ENCODE data around the gene AGAP9.
"Not testable (repeated sequence)": the region's sequence is repeated elsewhere in the genome, so short reads cannot be mapped to it uniquely, and the experiment has no call there.

The AGAP9 gene

DNA sequence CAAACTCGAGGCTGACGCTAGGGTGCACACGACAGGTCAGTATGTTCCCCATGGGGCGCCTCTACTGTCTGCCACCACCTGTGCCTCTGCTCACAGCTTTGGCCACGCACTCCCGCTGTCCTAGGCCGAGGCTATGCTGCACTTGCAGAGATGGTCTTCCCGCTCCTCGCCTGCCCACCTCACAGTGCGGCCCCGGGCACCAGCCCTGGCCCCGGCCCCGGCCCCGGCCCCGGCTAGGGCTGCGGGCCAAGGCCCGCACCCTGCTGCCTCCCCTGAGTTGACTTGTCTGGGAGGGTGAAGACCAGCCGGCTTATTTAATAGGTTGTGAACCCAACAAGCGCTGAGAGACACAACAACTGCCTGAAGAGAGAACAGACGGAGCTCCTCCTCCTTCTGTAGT lies at the start of gene AGAP9:
Gene AGAP9 (minus strand): TSS at position 164 of the 400 bp plus-strand sequence. CDS start 112 bp downstream, at position 52.
- not testable (repeated sequence) for H3K9me3 ChIP-seq (ENCODE audit: control insufficient read depth, low read depth, low read length); H3K4me1 ChIP-seq (ENCODE audit: control insufficient read depth, low read depth, low read length); H3K4me3 ChIP-seq (ENCODE audit: low read length); H3K27ac ChIP-seq (ENCODE audit: low read length); H3K27me3 ChIP-seq (ENCODE audit: control insufficient read depth, insufficient read depth, low read length); H3K9ac ChIP-seq (ENCODE audit: low read length); H3K36me3 ChIP-seq (ENCODE audit: control insufficient read depth, low read depth, low read length)

DNA sequence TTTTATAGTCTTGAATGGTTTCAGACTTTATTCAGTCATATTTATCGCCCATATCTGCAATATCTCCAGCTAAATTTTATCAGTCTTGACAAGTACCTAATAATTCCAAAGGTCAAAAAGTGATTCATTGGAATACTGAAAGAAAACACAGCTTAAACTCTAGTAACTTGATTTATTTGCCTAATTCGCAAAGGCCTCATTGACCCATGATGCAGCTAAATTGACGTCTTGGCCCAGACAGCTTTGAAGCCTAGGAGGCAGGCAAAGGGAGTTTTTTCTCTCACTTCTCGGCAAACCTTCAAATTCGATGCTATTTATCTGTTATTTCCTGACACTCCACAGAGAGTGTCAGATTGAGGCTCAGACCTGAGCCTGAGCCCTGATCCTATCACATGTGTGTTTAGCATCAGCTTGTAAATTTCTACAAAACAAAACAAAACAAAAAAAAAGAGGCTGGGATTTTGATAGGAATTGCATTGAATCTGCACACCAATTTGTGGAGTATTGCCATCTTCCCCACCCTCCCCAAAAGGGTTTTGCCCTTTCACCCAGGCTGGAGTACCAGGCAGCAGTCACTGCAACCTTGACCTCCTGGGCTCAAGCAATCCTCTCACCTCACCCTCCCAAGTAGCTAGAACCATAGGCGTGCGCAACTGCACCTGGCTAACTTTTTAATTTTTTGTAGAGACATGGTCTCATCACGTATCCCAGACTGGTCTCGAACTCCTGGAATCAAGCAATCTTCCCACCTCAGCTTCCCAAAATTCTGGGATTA lies 47.9 kb upstream of the AGAP9 start:
- H3K27me3 ChIP-seq (ENCODE audit: control insufficient read depth, insufficient read depth, low read length); H3K4me3 ChIP-seq (ENCODE audit: low read length); H3K9ac ChIP-seq (ENCODE audit: low read length); H3K27ac ChIP-seq (ENCODE audit: low read length); H3K9me3 ChIP-seq (ENCODE audit: control insufficient read depth, low read depth, low read length); H3K4me1 ChIP-seq (ENCODE audit: control insufficient read depth, low read depth, low read length); H3K36me3 ChIP-seq (ENCODE audit: control insufficient read depth, low read depth, low read length): not testable (repeated sequence)

DNA sequence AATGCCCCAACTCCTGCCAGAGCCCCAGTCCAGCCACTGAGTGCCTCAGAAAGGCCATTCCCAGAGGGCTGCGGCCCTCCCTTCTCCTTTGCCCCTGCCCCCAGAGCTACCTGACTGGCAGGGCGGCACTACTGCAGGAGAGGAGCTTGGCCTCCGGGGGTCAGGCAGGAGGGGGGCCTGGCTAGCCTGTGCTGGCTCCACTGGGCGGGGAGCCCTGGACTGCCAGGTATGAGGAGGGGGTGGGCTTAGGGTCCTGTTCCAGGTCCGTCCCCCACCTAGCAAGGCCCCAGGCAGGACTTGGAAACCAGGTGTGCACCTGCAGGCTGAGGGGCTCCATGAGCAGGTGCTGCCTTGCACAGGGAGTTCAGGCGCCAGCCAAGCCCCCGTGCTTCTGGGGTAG lies 43.3 kb upstream of the AGAP9 start:
- not testable (repeated sequence) for H3K9me3 ChIP-seq (ENCODE audit: control insufficient read depth, low read depth, low read length)

DNA sequence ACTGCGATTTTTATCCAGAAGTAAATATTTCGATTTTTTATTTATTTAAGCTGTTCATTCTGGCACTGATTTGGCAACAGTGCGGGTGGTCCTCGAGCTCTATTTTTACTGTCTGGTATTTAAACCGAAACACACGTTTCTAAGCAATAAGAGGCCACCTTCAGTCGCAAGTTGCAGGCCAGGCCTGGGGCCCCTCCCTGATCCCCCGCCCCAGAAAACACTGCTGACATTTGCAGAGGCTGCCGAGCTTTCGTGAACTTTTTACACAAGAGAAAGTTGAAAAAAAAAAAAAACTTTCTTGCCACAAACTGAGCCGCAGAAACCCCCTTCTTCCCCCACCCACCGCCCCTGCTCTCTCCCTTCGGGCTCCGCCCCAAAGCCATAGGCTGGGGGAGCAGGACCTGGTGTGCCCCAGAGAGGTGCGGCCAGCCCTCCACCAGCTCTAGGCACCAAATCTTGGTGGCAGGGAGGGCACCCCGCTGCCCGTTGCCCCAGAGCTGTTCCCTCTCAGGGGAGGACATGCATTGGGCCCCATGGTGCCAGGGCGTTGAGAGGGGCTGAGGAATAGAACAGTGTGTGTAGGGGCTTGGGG lies 42.8 kb upstream of the AGAP9 start:
- not testable (repeated sequence) for H3K27ac ChIP-seq (ENCODE audit: low read length); H3K9ac ChIP-seq (ENCODE audit: low read length); H3K4me1 ChIP-seq (ENCODE audit: control insufficient read depth, low read depth, low read length); H3K9me3 ChIP-seq (ENCODE audit: control insufficient read depth, low read depth, low read length); H3K4me3 ChIP-seq (ENCODE audit: low read length); H3K27me3 ChIP-seq (ENCODE audit: control insufficient read depth, insufficient read depth, low read length); H3K36me3 ChIP-seq (ENCODE audit: control insufficient read depth, low read depth, low read length)

More for the DNA sequence above, 43.3 kb upstream of the AGAP9 start:
- not testable (repeated sequence) for H3K27ac ChIP-seq (ENCODE audit: low read length); H3K36me3 ChIP-seq (ENCODE audit: control insufficient read depth, low read depth, low read length); H3K27me3 ChIP-seq (ENCODE audit: control insufficient read depth, insufficient read depth, low read length); H3K4me1 ChIP-seq (ENCODE audit: control insufficient read depth, low read depth, low read length); H3K9ac ChIP-seq (ENCODE audit: low read length); H3K4me3 ChIP-seq (ENCODE audit: low read length)

DNA sequence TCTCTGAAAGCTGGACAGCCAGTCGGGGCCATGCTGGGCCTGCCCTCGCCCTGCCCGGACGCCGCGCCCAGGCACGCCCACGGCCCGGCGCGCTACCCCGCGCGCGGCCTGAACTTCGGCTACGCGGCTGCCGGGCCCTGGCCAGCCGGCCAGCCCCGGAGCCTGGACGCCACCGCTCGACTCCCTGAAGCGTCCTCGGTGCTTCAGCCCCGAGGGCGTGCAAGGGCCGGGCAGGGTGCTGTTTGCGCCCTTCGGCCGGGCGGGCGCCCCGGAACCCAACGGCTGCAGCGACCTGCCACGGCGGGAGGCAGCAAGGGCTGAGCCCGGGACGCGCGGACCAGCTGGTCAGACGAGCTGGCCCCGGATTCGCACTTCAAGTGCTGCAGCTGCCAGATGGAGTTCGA lies 42.1 kb upstream of the AGAP9 start:
- H3K36me3 ChIP-seq (ENCODE audit: control insufficient read depth, low read depth, low read length); H3K27ac ChIP-seq (ENCODE audit: low read length); H3K9ac ChIP-seq (ENCODE audit: low read length); H3K4me3 ChIP-seq (ENCODE audit: low read length); H3K9me3 ChIP-seq (ENCODE audit: control insufficient read depth, low read depth, low read length); H3K4me1 ChIP-seq (ENCODE audit: control insufficient read depth, low read depth, low read length); H3K27me3 ChIP-seq (ENCODE audit: control insufficient read depth, insufficient read depth, low read length): not testable (repeated sequence)

DNA sequence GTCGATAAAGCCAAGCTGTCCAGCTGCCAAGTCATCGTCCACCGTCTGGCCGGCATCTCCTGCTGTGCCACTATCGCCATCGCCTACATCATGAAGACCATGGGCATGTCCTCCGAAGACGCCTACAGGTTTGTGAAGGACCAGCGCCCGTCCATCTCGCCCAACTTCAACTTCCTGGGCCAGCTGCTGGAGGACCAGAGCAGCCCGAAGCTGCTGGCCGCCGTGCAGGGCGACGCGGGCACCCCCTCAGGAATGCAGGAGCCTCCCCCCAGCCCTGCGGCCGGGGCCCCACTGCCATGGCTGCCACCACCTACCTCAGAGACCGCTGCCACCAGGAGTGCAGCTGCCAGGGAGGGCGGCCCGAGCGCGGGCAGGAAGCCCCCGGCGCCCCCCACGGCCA lies 41.5 kb upstream of the AGAP9 start:
- not testable (repeated sequence) for H3K4me1 ChIP-seq (ENCODE audit: control insufficient read depth, low read depth, low read length); H3K9me3 ChIP-seq (ENCODE audit: control insufficient read depth, low read depth, low read length); H3K36me3 ChIP-seq (ENCODE audit: control insufficient read depth, low read depth, low read length); H3K9ac ChIP-seq (ENCODE audit: low read length); H3K27ac ChIP-seq (ENCODE audit: low read length); H3K4me3 ChIP-seq (ENCODE audit: low read length); H3K27me3 ChIP-seq (ENCODE audit: control insufficient read depth, insufficient read depth, low read length)

DNA sequence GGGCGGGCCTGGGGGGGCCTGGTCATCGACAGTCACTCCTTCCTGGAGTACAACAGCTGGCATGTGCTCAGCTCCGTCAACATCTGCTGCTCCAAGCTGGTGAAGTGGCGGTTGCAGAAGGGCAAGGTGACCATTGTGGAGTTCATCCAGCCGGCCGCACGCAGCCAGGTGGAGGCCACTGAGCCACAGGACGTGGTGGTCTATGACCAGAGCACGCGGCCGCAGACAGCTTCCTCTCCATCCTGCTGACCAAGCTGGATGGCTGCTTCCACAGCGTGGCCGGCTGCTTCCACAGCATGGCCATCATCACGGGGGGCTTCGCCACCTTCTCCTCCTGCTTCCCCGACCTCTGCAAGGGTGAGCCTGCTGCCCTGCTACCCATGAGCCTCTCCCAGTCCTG lies 40.9 kb upstream of the AGAP9 start:
- not testable (repeated sequence) for H3K27me3 ChIP-seq (ENCODE audit: control insufficient read depth, insufficient read depth, low read length); H3K4me1 ChIP-seq (ENCODE audit: control insufficient read depth, low read depth, low read length); H3K27ac ChIP-seq (ENCODE audit: low read length); H3K9me3 ChIP-seq (ENCODE audit: control insufficient read depth, low read depth, low read length); H3K9ac ChIP-seq (ENCODE audit: low read length); H3K4me3 ChIP-seq (ENCODE audit: low read length); H3K36me3 ChIP-seq (ENCODE audit: control insufficient read depth, low read depth, low read length)

DNA sequence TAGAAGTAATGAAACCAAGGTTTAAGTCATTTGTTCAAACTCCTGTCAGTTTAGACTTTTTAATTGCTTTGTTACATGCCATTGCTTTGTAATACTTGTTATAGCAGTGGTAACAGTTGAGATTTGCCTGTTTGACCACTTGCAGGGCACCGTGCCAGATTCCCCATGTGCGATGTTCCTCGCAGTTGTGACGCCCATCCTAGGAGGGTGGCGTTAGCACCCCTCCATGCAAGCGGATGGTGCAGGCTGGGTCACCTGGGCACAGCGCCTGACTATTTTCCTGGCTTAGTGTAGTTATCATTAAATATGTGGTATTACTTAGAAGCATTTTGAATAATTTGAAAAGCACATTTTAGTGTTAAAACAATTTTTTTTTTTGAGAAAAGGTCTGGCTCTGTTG lies 37.0 kb upstream of the AGAP9 start:
- not testable (repeated sequence) for H3K27me3 ChIP-seq (ENCODE audit: control insufficient read depth, insufficient read depth, low read length); H3K9ac ChIP-seq (ENCODE audit: low read length); H3K4me3 ChIP-seq (ENCODE audit: low read length); H3K4me1 ChIP-seq (ENCODE audit: control insufficient read depth, low read depth, low read length); H3K36me3 ChIP-seq (ENCODE audit: control insufficient read depth, low read depth, low read length); H3K27ac ChIP-seq (ENCODE audit: low read length); H3K9me3 ChIP-seq (ENCODE audit: control insufficient read depth, low read depth, low read length)

DNA sequence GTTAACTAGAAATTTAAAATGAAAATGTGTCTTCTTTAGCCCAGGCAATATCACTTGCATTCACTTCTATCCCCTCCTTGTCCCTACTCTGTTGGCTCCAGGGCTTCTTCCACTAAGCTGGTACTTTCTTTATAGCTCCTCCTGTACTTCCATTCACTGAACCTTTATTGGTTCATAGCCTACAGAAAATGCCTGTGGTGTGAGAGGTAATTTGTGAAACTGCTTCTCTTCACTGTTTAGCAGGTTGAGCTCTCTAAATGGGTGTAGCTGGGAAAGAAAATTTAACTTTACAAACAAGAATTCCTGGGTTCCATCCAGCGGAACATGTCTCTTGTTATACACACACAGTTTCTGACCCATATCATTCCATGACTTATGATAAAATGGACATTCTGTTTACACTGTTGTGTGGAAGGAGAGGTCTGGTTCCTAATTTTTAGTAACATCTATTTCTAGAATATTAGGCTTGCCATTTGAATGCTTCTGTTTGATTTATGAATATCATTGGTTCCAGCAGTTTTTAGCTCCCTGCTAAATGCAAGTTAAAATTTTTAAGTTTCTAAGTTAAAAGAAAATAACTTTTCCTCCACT lies 36.4 kb upstream of the AGAP9 start:
- H3K4me3 ChIP-seq (ENCODE audit: low read length); H3K9ac ChIP-seq (ENCODE audit: low read length); H3K9me3 ChIP-seq (ENCODE audit: control insufficient read depth, low read depth, low read length); H3K27ac ChIP-seq (ENCODE audit: low read length); H3K4me1 ChIP-seq (ENCODE audit: control insufficient read depth, low read depth, low read length); H3K36me3 ChIP-seq (ENCODE audit: control insufficient read depth, low read depth, low read length); H3K27me3 ChIP-seq (ENCODE audit: control insufficient read depth, insufficient read depth, low read length): not testable (repeated sequence)

DNA sequence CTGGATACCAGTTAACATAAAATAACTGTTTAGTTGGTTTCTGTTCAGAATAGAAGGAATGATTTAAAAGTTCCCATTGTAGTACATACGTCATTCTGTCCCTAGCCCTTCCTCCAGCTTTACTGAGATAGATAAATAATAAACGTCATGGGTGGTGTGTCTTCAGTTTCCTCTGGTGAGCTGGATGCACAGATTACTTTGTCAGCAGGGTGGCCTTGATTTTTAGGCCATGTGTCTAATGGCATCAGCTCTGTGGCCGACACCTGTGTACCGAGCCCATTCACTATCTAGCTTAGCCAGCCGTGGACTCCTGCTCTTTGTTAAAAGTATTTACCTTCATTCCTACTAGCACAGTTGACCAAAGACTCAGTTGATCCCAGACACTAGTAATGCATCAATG lies 34.7 kb upstream of the AGAP9 start:
- not testable (repeated sequence) for H3K27ac ChIP-seq (ENCODE audit: low read length); H3K4me1 ChIP-seq (ENCODE audit: control insufficient read depth, low read depth, low read length); H3K4me3 ChIP-seq (ENCODE audit: low read length); H3K9me3 ChIP-seq (ENCODE audit: control insufficient read depth, low read depth, low read length); H3K36me3 ChIP-seq (ENCODE audit: control insufficient read depth, low read depth, low read length); H3K9ac ChIP-seq (ENCODE audit: low read length); H3K27me3 ChIP-seq (ENCODE audit: control insufficient read depth, insufficient read depth, low read length)

DNA sequence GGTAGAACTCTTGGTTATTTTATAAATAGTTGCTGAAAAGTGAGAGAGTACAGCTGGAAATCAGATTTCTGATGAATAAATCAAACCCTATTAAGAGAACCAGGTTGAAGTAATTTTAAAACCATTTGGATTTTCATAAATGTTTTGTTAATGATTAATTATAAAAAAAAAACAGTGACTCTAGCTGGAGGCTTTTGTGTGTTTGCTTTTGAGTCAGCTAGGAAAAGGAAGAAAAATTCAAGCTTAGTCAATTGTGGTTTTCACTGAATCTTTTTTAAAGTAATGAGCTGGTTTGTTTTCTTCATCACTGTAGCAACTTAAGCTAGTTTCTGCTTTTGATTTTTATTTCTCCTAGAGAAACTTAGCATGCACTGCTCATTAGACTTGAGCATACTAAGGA lies 34.2 kb upstream of the AGAP9 start:
- not testable (repeated sequence) for H3K27ac ChIP-seq (ENCODE audit: low read length); H3K27me3 ChIP-seq (ENCODE audit: control insufficient read depth, insufficient read depth, low read length); H3K9ac ChIP-seq (ENCODE audit: low read length); H3K36me3 ChIP-seq (ENCODE audit: control insufficient read depth, low read depth, low read length); H3K4me3 ChIP-seq (ENCODE audit: low read length); H3K9me3 ChIP-seq (ENCODE audit: control insufficient read depth, low read depth, low read length); H3K4me1 ChIP-seq (ENCODE audit: control insufficient read depth, low read depth, low read length)

DNA sequence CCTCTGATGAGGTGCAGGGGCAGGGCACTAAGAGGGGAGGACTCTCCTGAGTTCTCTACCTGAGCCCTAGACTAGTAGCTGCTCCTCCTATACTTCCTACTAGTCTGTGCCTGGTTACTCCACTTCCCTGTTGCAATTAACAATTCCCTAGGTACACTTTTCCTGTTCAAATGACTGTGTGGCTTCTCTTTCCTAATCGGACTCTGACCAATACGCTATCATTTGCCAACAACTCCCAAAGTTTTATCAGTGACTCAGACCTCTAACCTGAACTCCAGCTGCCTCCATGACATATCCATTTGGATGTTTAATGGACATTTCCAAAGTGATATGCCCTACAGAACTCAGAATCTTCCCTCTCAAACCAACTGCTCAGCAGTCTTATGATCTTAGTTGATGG lies 31.9 kb upstream of the AGAP9 start:
- H3K4me1 ChIP-seq (ENCODE audit: control insufficient read depth, low read depth, low read length); H3K36me3 ChIP-seq (ENCODE audit: control insufficient read depth, low read depth, low read length); H3K27me3 ChIP-seq (ENCODE audit: control insufficient read depth, insufficient read depth, low read length); H3K27ac ChIP-seq (ENCODE audit: low read length); H3K9me3 ChIP-seq (ENCODE audit: control insufficient read depth, low read depth, low read length); H3K4me3 ChIP-seq (ENCODE audit: low read length); H3K9ac ChIP-seq (ENCODE audit: low read length): not testable (repeated sequence)
